Astrocyte (in vitro differentiated cells and primary cell): ENCODE data around the gene OR2AT4. TPM values are rescaled to one million over a fixed set of nuclear protein-coding genes. Genes with fewer than 3 reads are reported as not detected.
A peak's percentile ranks its signal among the peaks of the same experiment; 100 is the strongest.

Source experiments
- DNase-seq: peaks from one replicate; pipeline ENCODE4 v3.0.0-alpha.2; 2010; ENCODE audit warnings: low read depth
- FAIRE-seq: peaks from 2 replicates; lab custom pipeline; 2011; peaks lifted over from hg19 to GRCh38; lab: Jason Lieb, UNC
- H2AFZ ChIP-seq: 2 replicates; pipeline ENCODE4 v1.6.0; 2012; ENCODE audit warnings: low read depth, low read length, inconsistent platforms
- H3K27ac ChIP-seq: 2 replicates; pipeline ENCODE4 v1.5.1; 2011; ENCODE audit warnings: low read depth, low read length, inconsistent platforms
- H3K27me3 ChIP-seq: 2 replicates; pipeline ENCODE4 v1.6.0; 2011; ENCODE audit warnings: low read length, inconsistent platforms; ENCODE audit not compliant: insufficient read depth
- H3K36me3 ChIP-seq: 2 replicates; pipeline ENCODE4 v1.5.1; 2011; ENCODE audit warnings: low read length, inconsistent platforms; ENCODE audit not compliant: insufficient read depth
- H3K4me1 ChIP-seq: 2 replicates; pipeline ENCODE4 v1.5.1; 2011; ENCODE audit warnings: low read length, inconsistent platforms; ENCODE audit not compliant: insufficient read depth
- H3K4me2 ChIP-seq: 2 replicates; pipeline ENCODE4 v1.6.0; 2012; ENCODE audit warnings: low read length, inconsistent platforms
- H3K4me3 ChIP-seq: 2 replicates; pipeline ENCODE4 v1.5.1; 2011; ENCODE audit warnings: low read depth, mild to moderate bottlenecking, low read length, inconsistent platforms; ENCODE audit not compliant: insufficient read depth
- H3K79me2 ChIP-seq: 2 replicates; pipeline ENCODE4 v1.6.0; 2012; ENCODE audit warnings: mild to moderate bottlenecking, low read length, inconsistent platforms; ENCODE audit not compliant: insufficient read depth
- H3K9ac ChIP-seq: 2 replicates; pipeline ENCODE4 v1.6.0; 2012; ENCODE audit warnings: mild to moderate bottlenecking, low read length, inconsistent platforms
- H3K9me3 ChIP-seq: 2 replicates; pipeline ENCODE4 v1.5.1; 2012; ENCODE audit warnings: low read depth, mild to moderate bottlenecking, low read length, inconsistent platforms; ENCODE audit not compliant: insufficient read depth
- H4K20me1 ChIP-seq: 2 replicates; pipeline ENCODE4 v1.6.0; 2012; ENCODE audit warnings: low read length, inconsistent platforms; ENCODE audit not compliant: insufficient read depth
- H3K27ac Mint-ChIP-seq: one replicate; pipeline ENCODE4 v1.8.0; 2021; ENCODE audit warnings: mild to moderate bottlenecking, mixed read lengths; ENCODE audit not compliant: unreplicated experiment
- H3K27me3 Mint-ChIP-seq: one replicate; pipeline ENCODE4 v1.8.0; 2021; ENCODE audit warnings: low read depth, mixed read lengths; ENCODE audit not compliant: unreplicated experiment
- H3K36me3 Mint-ChIP-seq: one replicate; pipeline ENCODE4 v1.8.0; 2021; ENCODE audit warnings: low read depth, mixed read lengths; ENCODE audit not compliant: unreplicated experiment
- H3K4me1 Mint-ChIP-seq: one replicate; pipeline ENCODE4 v1.8.0; 2021; ENCODE audit warnings: low read depth, mixed read lengths; ENCODE audit not compliant: unreplicated experiment
- H3K4me3 Mint-ChIP-seq: one replicate; pipeline ENCODE4 v1.8.0; 2021; ENCODE audit warnings: mild to moderate bottlenecking, moderate library complexity, mixed read lengths; ENCODE audit not compliant: unreplicated experiment
- H3K9me3 Mint-ChIP-seq: one replicate; pipeline ENCODE4 v1.8.0; 2021; ENCODE audit warnings: mild to moderate bottlenecking, mixed read lengths; ENCODE audit not compliant: unreplicated experiment
- EZH2 ChIP-seq: IDR thresholded peaks from 2 replicates; pipeline ENCODE4 v1.6.1; 2012; ENCODE audit warnings: mild to moderate bottlenecking, low read length, inconsistent platforms; ENCODE audit not compliant: insufficient read depth
- total RNA-seq: library from RNA; stranded (reverse); gene quantifications from 2 replicates; pipeline ENCODE4 v1.2.1, GENCODE V29; 2021
- TF ChIP-seq, protein P1 (sequence below): IDR thresholded peaks from 2 replicates; pipeline ENCODE4 v1.5.1; 2011; ENCODE audit warnings: low read depth, mild to moderate bottlenecking, inconsistent platforms, low read length, moderate library complexity; ENCODE audit not compliant: insufficient read depth

The OR2AT4 gene
- total RNA-seq, 1 donor from 2014 or later = not detected

- H3K4me1 ChIP-seq = no peaks in the 10 kb centered on the region
- FAIRE-seq (no peak), DNase-seq (no peak)
- Mint-ChIP-seq H3K9me3 (peaks cover 4% of the 10 kb centered on the region), H3K4me3 (peak overlapping the region; percentile 79), H3K27me3 (no peaks in the 10 kb centered on the region), H3K27ac (peak overlapping the region; percentile 85), H3K36me3 (peaks cover 4% of the 10 kb centered on the region), H3K4me1 (peaks cover 20% of the 10 kb centered on the region)
- TF ChIP-seq, protein P1, sequence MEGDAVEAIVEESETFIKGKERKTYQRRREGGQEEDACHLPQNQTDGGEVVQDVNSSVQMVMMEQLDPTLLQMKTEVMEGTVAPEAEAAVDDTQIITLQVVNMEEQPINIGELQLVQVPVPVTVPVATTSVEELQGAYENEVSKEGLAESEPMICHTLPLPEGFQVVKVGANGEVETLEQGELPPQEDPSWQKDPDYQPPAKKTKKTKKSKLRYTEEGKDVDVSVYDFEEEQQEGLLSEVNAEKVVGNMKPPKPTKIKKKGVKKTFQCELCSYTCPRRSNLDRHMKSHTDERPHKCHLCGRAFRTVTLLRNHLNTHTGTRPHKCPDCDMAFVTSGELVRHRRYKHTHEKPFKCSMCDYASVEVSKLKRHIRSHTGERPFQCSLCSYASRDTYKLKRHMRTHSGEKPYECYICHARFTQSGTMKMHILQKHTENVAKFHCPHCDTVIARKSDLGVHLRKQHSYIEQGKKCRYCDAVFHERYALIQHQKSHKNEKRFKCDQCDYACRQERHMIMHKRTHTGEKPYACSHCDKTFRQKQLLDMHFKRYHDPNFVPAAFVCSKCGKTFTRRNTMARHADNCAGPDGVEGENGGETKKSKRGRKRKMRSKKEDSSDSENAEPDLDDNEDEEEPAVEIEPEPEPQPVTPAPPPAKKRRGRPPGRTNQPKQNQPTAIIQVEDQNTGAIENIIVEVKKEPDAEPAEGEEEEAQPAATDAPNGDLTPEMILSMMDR = no peak
- no peak for TF ChIP-seq EZH2
- H3K9me3 ChIP-seq = no peaks in the 10 kb centered on the region
- no peak overlapping the region for H3K4me3 ChIP-seq
- no peaks in the 10 kb centered on the region for H3K79me2 ChIP-seq
- H3K4me2 ChIP-seq = no peak overlapping the region
- H3K27me3 ChIP-seq = no peaks in the 10 kb centered on the region
- H3K36me3 ChIP-seq = no peaks in the 10 kb centered on the region
- H3K9ac ChIP-seq = no peak overlapping the region
- H2AFZ ChIP-seq = no peak overlapping the region
- H3K27ac ChIP-seq = no peak overlapping the region
- no peaks in the 10 kb centered on the region for H4K20me1 ChIP-seq
Measured at GRCh38 chr11:75041263-75041662, 55.4 kb downstream of the OR2AT4 start.

DNA sequence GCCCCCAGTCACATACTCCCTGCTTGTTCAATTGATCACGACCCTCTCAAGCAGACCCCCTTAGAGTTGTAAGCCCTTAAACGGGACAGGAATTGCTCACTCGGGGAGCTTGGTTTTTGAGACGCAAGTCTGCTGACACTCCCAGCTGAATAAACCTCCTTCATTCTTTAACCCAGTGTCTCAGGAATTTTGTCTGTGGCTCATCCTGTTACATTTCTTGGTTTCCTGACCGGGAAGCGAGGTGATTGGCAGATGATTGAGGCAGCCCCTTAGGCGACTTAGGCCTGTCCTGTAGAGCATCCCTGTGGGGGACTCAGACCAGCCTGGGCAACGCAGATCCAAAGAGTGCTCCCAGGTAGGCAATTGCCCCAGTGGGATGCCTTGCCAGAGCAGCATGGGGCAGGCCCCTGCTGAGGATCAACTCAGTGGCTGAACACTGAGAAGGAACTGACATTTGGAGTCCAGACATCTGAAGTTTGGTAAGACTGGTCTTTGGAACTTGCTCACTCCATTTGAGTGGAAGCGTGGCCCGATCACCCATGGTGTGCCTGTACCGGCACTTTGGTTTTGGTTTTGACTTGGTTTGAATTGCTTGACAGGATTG is 56.4 kb downstream of the OR2AT4 start:
- Histone ChIP-seq H3K9ac (no peak overlapping the region), H3K79me2 (no peaks in the 10 kb centered on the region), H3K4me3 (no peak overlapping the region), H3K36me3 (no peaks in the 10 kb centered on the region), H3K4me1 (no peaks in the 10 kb centered on the region), H3K27ac (no peak overlapping the region), H3K4me2 (no peak overlapping the region), H2AFZ (no peak overlapping the region), H3K27me3 (no peaks in the 10 kb centered on the region), H3K9me3 (no peaks in the 10 kb centered on the region), H4K20me1 (no peaks in the 10 kb centered on the region)
- Mint-ChIP-seq H3K9me3 (peaks cover 4% of the 10 kb centered on the region), H3K27ac (peak overlapping the region; percentile 92), H3K4me1 (peaks cover 20% of the 10 kb centered on the region), H3K4me3 (peak overlapping the region; percentile 79), H3K27me3 (no peaks in the 10 kb centered on the region), H3K36me3 (peaks cover 4% of the 10 kb centered on the region)
- DNase-seq = no peak
- no peak for FAIRE-seq
- no peak for TF ChIP-seq EZH2
- TF ChIP-seq, protein P1 = no peak

DNA sequence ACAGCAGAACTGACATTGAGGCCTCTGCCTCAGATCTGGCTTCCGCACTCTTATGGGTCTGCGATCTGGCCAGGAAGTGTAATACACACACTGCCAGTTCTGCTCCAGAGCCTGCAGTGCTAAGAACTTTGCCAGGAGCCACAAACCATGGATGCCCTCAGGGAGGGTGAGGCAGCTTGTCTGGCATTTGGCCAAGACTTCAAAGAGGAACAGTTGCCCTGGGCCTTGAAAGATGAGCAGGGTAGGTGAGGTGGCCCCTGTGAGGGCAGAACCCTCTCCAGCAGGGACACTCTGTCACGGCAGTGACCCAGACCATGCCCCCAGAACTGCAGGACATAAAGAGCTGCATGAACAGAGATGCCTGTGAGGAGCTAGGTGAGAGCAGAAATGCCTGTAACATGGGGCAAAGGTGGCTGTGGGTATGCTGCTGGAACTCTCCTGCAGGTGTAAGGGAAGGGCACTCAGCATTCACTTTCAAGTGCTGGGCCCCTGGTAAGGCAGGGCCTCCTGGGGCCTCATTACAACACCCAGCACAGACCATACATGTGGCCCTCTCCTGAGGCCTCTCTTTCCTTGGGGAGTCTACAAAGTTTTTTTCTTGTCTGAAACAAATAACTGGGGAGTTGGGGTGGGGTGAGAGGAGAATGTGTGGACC is 60.6 kb downstream of the OR2AT4 start:
- H2AFZ ChIP-seq = no peak overlapping the region
- H4K20me1 ChIP-seq = no peaks in the 10 kb centered on the region
- H3K4me2 ChIP-seq = no peak overlapping the region
- H3K4me1 ChIP-seq = peaks cover 9% of the 10 kb centered on the region
- FAIRE-seq = no peak
- peaks cover 1% of the 10 kb centered on the region for H3K36me3 Mint-ChIP-seq
- H3K4me1 Mint-ChIP-seq = peaks cover 22% of the 10 kb centered on the region
- H3K9me3 Mint-ChIP-seq = peaks cover 4% of the 10 kb centered on the region
- no peak overlapping the region for H3K27ac Mint-ChIP-seq
- H3K9me3 ChIP-seq = no peaks in the 10 kb centered on the region
- H3K4me3 ChIP-seq = no peak overlapping the region
- H3K27ac ChIP-seq = no peak overlapping the region
- DNase-seq = no peak
- no peaks in the 10 kb centered on the region for H3K27me3 Mint-ChIP-seq
- TF ChIP-seq, protein P1 = no peak
- TF ChIP-seq EZH2 = no peak
- no peak overlapping the region for H3K4me3 Mint-ChIP-seq
- no peaks in the 10 kb centered on the region for H3K79me2 ChIP-seq
- no peak overlapping the region for H3K9ac ChIP-seq
- no peaks in the 10 kb centered on the region for H3K36me3 ChIP-seq
- H3K27me3 ChIP-seq = no peaks in the 10 kb centered on the region
